B cell (primary cell): ENCODE data around the gene VAC14. TPM values are rescaled to one million over a fixed set of nuclear protein-coding genes. Genes with fewer than 3 reads are reported as not detected.

ENCODE experiments used
- ATAC-seq: fragments of 200-7000 bp; cut with Tn5 transposase; one replicate; pipeline ENCODE4 v1.10.0; 2021; ENCODE audit warnings: low read depth, mild to moderate bottlenecking, moderate number of reproducible peaks, moderate library complexity
- CTCF ChIA-PET: fragments of 350-600 bp; sonication (Branson Sonifier 250); formaldehyde crosslinking; loops from one replicate; lab custom pipeline; 2021; ENCODE audit warnings: antibody characterized with exemption, inconsistent platforms; lab: Charles Lee
- POLR2A ChIA-PET: fragments of 350-600 bp; sonication (Branson Sonifier 250); formaldehyde crosslinking; loops from one replicate; lab custom pipeline; 2021; ENCODE audit warnings: antibody characterized with exemption; lab: Charles Lee
- DNase-seq: peaks from one replicate; pipeline ENCODE4 v3.0.0; 2013
- H2AFZ ChIP-seq: 2 replicates; pipeline ENCODE4 v1.6.1; 2012; ENCODE audit warnings: mild to moderate bottlenecking, low read depth, low read length; ENCODE audit not compliant: insufficient read depth, poor library complexity, severe bottlenecking
- H3K27ac ChIP-seq, 2 donors: 1 replicate in 1 of 2; 2 replicates in 1 of 2; pipeline ENCODE4 v1.5.1; 2012 to 2013; ENCODE audit warnings: low read length in 2 of 2, mild to moderate bottlenecking in 2 of 2, moderate library complexity in 1 of 2
- H3K27me3 ChIP-seq, 4 experiments: fragments of 200-600 bp in 1 of 4; sonication (generic) in 1 of 4; replicated peaks in 1 of 4; 1 replicate in 2 of 4; 2 replicates in 2 of 4; pipeline versions ENCODE4 v1.6.1 to v1.7.0; 2013 to 2016; ENCODE audit warnings: low read length in 3 of 4, mild to moderate bottlenecking in 2 of 4, mixed read lengths in 1 of 4, moderate library complexity in 1 of 4; ENCODE audit not compliant: insufficient read depth in 4 of 4, control insufficient read depth in 3 of 4; ENCODE audit errors: control extremely low read depth in 1 of 4
- H3K36me3 ChIP-seq, 2 experiments: replicated peaks in 1 of 2; 1 replicate in 1 of 2; 2 replicates in 1 of 2; pipeline versions ENCODE4 v1.6.1 to v1.7.1; 2013; ENCODE audit warnings: low read length in 1 of 2; ENCODE audit not compliant: insufficient read depth in 2 of 2, control insufficient read depth in 1 of 2; ENCODE audit errors: control extremely low read depth in 1 of 2, extremely low read depth in 1 of 2
- H3K4me1 ChIP-seq, 2 donors: fragments of 200-600 bp in 1 of 2; sonication (generic) in 1 of 2; 1 replicate in 1 of 2; 2 replicates in 1 of 2; pipeline versions ENCODE4 v1.5.1 to v1.6.1; 2013 to 2017; ENCODE audit warnings: low read length in 2 of 2; ENCODE audit not compliant: control insufficient read depth in 2 of 2, insufficient read depth in 2 of 2
- H3K4me2 ChIP-seq: replicated peaks from 2 replicates; pipeline ENCODE3; 2012; ENCODE audit warnings: mild to moderate bottlenecking, low read depth, low read length; ENCODE audit not compliant: poor library complexity, severe bottlenecking
- H3K4me3 ChIP-seq, 5 experiments: fragments of 200-600 bp in 1 of 5; sonication (generic) in 1 of 5; 1 replicate in 3 of 5; 2 replicates in 2 of 5; pipeline versions ENCODE4 v1.5.1 to v1.7.0; 2011 to 2016; ENCODE audit warnings: low read length in 4 of 5, mild to moderate bottlenecking in 4 of 5, low read depth in 2 of 5, control low read depth in 1 of 5, moderate library complexity in 1 of 5; ENCODE audit not compliant: insufficient read depth in 1 of 5; ENCODE audit errors: control extremely low read depth in 1 of 5, extremely low read depth in 1 of 5
- H3K79me2 ChIP-seq: fragments of 200-600 bp; sonication (generic); one replicate; pipeline ENCODE4 v1.6.0; 2016; ENCODE audit warnings: low read length; ENCODE audit not compliant: control insufficient read depth, insufficient read depth
- H3K9ac ChIP-seq: fragments of 200-600 bp; sonication (generic); 2 replicates; pipeline ENCODE4 v1.6.1; 2017; ENCODE audit warnings: mild to moderate bottlenecking, low read length, moderate library complexity
- H3K9me3 ChIP-seq, 3 donors: one replicate each; pipeline versions ENCODE4 v1.6.1 to v1.7.1; 2013; ENCODE audit warnings: low read length in 2 of 3; ENCODE audit not compliant: control insufficient read depth in 2 of 3, insufficient read depth in 1 of 3; ENCODE audit errors: control extremely low read depth in 1 of 3
- H4K20me1 ChIP-seq: 2 replicates; pipeline ENCODE4 v1.6.0; 2012; ENCODE audit warnings: mild to moderate bottlenecking, low read length; ENCODE audit not compliant: insufficient read depth, control insufficient read depth, poor library complexity, severe bottlenecking
- H3K27ac Mint-ChIP-seq: one replicate; pipeline ENCODE4 v1.8.0; 2021; ENCODE audit warnings: mixed read lengths
- H3K27me3 Mint-ChIP-seq: one replicate; pipeline ENCODE4 v1.8.0; 2021; ENCODE audit warnings: mixed read lengths
- H3K4me1 Mint-ChIP-seq: one replicate; pipeline ENCODE4 v1.8.0; 2021; ENCODE audit warnings: mixed read lengths
- H3K4me3 Mint-ChIP-seq: one replicate; pipeline ENCODE4 v1.8.0; 2021; ENCODE audit warnings: mixed read lengths
- H3K9me3 Mint-ChIP-seq: one replicate; pipeline ENCODE4 v1.8.0; 2022; ENCODE audit warnings: mixed read lengths; ENCODE audit not compliant: insufficient read depth
- CTCF ChIP-seq: fragments of 200-600 bp; IDR thresholded peaks from one replicate; pipeline ENCODE4 v1.8.0; 2022; ENCODE audit warnings: antibody characterized with exemption, mild to moderate bottlenecking
- EZH2 ChIP-seq: IDR thresholded peaks from 2 replicates; pipeline ENCODE4 v1.6.1; 2012; ENCODE audit warnings: borderline replicate concordance, low read depth, mild to moderate bottlenecking, moderate library complexity, low read length; ENCODE audit not compliant: insufficient read depth, poor library complexity, severe bottlenecking
- WGBS: methylation state at CpG from one replicate; pipeline ENCODE4 v1.1.5; 2013; ENCODE audit warnings: missing lambda C conversion rate; ENCODE audit not compliant: insufficient coverage; 5-methylcytosine and 5-hydroxymethylcytosine counted together
- intact Hi-C: fragments of 100-400 bp; cut with micrococcal nuclease; formaldehyde crosslinking; loops from one replicate; pipeline ENCODE4 v1.10.0; 2022
- polyA plus RNA-seq: library from polyadenylated mRNA; depleted of rRNA; stranded (reverse); fragments of >200 nt; gene quantifications from 2 replicates; pipeline ENCODE4 v1.2.3, GENCODE V29; 2012
- total RNA-seq, 2 donors: library from RNA; stranded (reverse); fragments of 120-200 nt in 1 of 2; gene quantifications; 1 replicate in 1 of 2; 2 replicates in 1 of 2; pipeline versions ENCODE4 v1.2.3 to v1.2.4, GENCODE V29; 2013 to 2022

The VAC14 gene
- total and polyA plus RNA-seq, 2 donors (not counting 1 experiment from before 2014, with no cell fraction given) = 42.6 to 64.7 TPM

- intact Hi-C loops = no loop called here
- CTCF ChIA-PET = no interaction called here
- H3K4me1 Mint-ChIP-seq = peaks cover 9% of the 10 kb centered on the region
These were observed 111.7 kb downstream of the VAC14 start for GRCh38 chr16:70689035-70689969.

More at GRCh38 chr16:70689035-70689969, 111.7 kb downstream of the VAC14 start:
- POLR2A ChIA-PET = no interaction called here
- WGBS = 98% methylated on average over 22 of the region's 22 CpGs
- Histone ChIP-seq H3K9ac (no peak overlapping the region), H3K4me2 (no peak overlapping the region), H4K20me1 (no peaks in the 10 kb centered on the region), H3K9me3 (no peaks in the 10 kb centered on the region), H3K4me1 (peaks cover 0 to 4% of the 10 kb centered on the region in 2 donors), H3K36me3 (peaks cover 0 to 5% of the 10 kb centered on the region in 2 experiments), H3K4me3 (no peak overlapping the region), H3K79me2 (no peaks in the 10 kb centered on the region), H2AFZ (no peak overlapping the region), H3K27me3 (peaks cover 0 to 11% (median 3%) of the 10 kb centered on the region in 4 experiments), H3K27ac (no peak overlapping the region)
- H3K27me3 Mint-ChIP-seq = peaks cover 6% of the 10 kb centered on the region
- no peak overlapping the region for H3K4me3 Mint-ChIP-seq
- DNase-seq (no peak), ATAC-seq (no peak)
- no peaks in the 10 kb centered on the region for H3K9me3 Mint-ChIP-seq
- TF ChIP-seq EZH2 = no peak
- TF ChIP-seq CTCF = no peak
- no peak overlapping the region for H3K27ac Mint-ChIP-seq
